Daoy (cell line): ENCODE results near the gene TOP1. TPM values are rescaled to one million over a fixed set of nuclear protein-coding genes. Genes with fewer than 3 reads are reported as not detected.
"Not testable (repeated sequence)": the region's sequence is repeated elsewhere in the genome, so short reads cannot be mapped to it uniquely, and the experiment has no call there.

Experiments
- DNase-seq: peaks from one replicate; pipeline ENCODE4 v3.0.0-alpha.2; 2015; ENCODE audit warnings: low read depth
- total RNA-seq: library from RNA; depleted of rRNA; stranded (reverse); fragments of >200 nt; shearing (Covaris generic); gene quantifications from 2 replicates; pipeline ENCODE4 v1.2.3, GENCODE V29; 2014

Gene TOP1
- total RNA-seq, 1 experiment from 2014 or later: 15.0 TPM

DNA sequence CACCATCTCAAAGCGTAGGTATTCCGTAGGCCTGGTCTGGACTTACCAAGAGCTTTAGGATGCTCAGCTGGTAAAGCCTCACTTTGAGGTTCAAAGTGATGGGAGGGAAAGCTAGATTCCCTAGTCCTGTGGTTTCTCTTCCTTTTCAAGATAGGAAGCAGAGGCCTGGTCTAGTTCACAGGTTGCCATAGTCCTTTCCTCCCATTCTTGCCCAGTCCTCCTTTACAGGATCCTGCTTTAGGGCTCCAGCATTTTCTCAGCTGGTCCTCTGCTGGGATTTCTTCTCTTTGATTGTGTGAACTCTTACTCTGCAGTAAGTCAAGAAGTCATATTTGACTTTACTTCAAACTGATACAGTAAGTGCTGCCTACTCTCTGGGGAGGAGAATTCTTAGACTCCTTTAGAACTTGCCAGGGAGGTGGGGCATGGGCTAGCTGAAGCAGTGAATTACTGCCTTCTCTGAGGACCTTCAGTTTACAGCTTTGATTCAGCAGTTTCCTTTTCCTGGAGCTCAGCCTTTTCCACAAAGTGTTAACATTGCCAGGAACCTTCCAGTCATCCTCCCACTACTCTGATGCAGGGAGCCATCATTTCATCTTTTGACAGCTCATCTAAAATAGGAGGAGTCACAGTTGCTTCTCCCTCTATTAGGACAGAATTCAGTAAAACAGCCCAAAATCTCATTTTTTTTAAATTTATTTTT lies 65.9 kb downstream of the TOP1 start:
- DNase-seq: no peak

DNA sequence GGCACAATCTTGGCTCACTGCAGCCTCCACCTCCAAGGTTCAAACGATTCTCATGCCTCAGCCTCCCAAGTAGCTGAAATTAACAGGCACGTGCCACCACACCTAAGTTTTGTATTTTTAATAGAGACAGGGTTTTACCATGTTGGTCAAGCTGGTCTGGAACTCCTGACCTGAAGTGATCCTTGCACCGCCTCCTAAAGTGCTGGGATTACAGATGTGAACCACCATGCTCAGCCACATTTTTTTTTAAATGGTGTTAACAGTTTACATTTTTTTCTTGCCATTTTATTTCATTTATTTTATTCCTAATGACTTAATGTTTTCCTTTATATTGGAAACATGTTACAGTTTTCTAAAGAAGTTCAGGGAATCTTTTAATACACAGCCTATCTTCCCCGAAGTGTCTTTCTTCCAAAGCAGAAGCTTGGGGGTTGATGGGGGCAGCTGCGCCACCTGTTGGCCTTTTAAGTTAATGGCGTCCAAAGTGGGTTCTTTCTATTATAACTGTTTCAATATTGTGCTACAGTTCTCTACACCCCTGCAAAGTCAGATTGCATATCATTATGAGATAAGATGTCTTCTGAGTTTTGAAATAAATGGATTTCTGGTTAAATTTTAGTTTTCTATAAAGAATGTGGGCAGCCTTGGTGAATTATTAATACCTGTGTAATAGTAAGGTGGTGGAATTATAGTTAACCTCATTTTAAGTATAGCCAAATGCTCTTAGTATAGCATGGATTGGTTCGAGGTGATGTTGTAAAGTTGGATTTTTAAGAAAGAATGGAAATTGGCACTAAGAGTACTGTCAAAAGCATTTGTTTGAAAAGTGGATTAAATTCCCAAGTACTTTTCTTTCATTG lies 66.7 kb downstream of the TOP1 start:
- DNase-seq: peak; percentile 50

DNA sequence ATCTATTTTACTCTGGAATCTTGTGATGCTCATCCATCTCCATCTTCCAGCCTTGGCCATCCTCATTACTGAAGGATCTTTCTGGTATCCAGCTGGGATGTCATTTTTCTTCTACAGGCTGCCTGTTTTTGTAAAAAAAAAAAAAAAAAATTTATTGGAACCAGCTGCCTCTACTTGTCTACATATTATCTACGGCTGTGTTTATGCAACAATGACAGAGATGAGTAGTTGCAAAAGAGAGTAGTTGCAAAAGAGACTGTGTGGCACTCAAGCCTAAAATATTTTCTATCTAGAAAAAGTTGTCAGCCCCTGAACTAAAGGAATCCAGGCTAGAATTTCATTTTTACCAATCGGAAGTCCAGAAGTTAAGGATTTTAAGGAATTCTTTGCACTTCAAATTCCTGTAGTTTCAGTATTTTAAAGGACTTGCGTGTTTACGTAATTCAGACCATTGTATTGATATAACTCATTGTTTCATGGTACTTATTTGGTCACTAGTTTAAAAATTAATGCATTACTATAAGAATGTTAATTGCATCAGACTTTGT lies 70.2 kb downstream of the TOP1 start:
- no peak for DNase-seq

DNA sequence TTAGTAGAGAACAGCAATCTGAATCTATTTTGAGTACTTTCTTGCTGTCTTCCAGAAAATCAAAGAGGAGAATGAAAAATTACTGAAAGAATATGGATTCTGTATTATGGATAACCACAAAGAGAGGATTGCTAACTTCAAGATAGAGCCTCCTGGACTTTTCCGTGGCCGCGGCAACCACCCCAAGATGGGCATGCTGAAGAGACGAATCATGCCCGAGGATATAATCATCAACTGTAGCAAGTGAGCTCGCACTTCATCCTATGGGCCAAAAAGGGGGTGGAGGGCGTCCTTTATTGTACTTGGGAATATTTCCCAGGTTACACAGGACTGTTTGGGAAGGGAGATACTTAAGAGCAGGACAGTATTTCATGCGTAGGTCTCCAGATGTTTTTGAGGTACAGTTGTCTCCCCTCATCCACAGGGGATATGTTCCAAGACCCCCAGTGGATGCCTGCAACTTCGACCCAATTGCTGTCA lies 71.4 kb downstream of the TOP1 start:
- DNase-seq: no peak

DNA sequence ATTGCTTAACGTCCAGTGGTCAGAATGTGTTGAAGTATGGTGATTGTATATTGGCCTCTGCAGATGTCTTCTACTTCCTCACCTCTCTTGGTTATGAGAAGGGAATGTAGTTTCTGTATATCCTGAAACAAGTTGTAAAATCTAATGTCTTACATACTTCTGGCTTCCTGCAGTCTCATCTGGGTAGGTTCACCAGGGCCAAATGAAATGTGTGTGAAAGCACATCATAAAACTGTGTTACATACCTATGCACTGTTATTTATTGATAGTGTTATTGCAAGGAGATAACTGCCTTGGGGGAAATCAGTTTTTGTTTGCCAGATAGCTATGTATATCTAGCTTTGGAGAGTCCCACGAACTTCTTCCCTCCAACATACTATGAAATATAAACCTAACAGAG lies 73.0 kb downstream of the TOP1 start:
- no peak for DNase-seq

DNA sequence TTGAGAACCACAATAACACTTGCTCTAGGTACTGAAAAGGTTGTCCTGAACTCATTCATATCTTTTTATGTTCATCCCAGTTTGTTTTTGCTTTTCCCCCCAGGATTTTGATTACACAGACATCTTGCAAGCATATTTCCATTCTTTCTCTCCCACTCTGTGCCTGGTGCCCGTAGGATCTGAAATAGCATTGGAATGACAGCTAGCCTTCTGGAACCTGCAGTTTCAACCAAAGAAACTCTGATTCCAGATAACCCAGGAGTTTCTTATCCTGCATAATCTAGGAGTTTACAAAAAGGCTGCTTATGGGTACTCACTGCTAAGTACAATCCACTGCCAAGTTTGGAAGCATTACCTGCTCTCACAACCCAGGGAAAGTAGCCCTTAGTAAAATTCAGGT lies 79.9 kb downstream of the TOP1 start:
- DNase-seq: no peak

DNA sequence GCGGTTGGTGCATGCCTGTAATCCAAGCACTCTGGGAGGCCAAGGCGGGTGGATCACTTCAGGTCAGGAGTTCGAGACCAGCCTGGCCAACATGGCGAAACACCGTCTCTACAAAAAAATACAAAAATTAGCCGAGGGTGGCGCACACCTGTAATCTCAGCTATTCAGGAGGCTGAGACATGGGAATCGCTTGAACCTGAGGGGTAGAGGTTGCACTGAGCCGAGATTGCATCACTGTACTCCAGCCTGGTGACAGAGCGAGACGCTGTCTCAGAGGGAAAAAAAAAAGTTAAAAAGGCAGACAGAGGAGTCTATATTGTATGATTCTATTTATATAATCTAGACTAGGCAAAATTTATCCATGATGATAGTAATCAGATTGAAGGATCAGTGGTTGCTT lies 81.4 kb downstream of the TOP1 start:
- no peak for DNase-seq

DNA sequence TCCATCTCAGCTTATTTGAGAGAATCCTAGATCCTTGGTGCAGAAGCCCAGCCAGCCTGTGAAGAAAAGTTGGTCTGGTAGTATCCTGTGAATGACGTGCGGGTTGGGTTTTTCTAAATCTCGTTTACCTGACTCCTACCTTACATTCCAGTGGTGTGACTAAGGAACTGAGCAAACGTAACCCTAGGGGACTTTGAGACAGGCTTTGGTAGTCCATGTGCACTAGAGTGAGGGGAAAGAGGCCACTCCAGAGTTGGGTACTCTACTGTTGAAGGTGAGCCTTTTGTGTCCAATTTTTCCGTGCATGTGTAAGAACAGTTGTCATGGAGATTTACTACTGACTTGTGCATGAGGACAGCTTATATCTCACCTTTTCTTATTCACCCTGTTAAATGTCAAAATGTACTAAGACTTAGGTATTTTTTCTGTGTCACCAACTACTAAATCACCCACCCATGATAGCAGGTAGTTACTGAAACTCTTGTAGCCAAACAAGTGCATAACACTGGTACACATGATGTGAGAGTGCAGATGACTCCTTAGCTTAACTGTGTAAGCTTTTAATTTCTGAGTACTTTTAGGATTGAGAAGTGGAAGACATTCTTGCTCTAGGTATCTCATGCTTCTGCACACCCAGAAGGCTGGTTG lies 82.4 kb downstream of the TOP1 start:
- DNase-seq: no peak

DNA sequence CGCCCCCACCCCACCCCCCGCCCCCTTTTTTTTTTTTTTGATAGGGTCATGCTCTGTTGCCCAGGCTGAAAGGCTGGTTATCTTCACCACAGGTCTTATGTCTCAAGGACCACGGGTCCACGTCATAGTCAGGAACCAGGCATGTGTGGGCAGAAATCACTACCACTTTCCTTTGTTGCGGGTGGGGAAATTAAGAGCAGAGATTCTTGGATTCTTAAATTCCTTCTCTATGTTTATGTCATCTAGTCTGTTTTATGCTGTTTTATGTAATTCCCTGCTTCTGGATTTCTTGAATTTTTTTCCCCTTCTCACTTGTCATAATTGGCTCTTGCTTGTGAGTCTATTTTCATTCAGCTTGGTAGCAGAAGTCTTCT lies 82.9 kb downstream of the TOP1 start:
- DNase-seq: no peak

DNA sequence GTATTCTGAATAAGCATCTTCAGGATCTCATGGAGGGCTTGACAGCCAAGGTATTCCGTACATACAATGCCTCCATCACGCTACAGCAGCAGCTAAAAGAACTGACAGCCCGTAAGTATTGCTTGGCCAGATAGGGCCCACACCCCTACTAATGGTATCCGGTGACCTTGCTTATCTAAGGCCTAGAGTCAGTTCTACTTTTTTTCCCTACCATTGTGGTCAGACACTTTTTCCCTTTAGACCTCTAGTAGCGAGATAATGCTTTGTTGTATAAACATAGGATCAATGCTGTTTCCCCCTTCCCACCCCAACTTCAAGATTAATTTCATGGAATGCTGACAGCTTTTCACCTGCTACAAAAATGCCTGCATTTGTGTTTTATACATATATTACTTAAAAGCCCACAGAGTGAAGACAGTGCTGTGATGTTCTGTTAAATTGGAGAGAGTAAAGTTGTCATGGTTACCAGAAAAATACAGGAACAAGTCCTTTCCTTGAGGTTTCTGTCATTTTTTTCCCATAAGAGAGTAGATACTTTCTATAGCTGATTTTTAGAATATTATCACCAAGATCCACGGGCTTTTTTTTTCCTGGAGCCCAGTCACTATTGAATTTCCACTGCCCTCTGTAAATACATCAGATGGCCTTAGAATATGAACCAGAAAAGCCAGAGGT lies 87.8 kb downstream of the TOP1 start:
- DNase-seq: no peak

DNA sequence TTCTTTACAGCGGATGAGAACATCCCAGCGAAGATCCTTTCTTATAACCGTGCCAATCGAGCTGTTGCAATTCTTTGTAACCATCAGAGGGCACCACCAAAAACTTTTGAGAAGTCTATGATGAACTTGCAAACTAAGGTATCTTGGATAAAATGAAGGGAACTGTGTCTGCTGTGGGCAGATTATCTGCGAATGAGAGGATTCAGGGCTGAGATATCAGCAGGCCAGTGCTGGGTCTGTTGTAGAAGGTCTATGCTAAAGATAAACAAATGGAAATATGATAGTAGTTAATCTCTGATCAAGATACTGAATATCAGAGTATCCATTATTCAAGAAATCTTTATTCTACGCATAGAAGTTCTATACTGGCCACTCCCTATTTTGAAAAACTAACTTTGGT lies 89.5 kb downstream of the TOP1 start:
- DNase-seq: not testable (repeated sequence)

DNA sequence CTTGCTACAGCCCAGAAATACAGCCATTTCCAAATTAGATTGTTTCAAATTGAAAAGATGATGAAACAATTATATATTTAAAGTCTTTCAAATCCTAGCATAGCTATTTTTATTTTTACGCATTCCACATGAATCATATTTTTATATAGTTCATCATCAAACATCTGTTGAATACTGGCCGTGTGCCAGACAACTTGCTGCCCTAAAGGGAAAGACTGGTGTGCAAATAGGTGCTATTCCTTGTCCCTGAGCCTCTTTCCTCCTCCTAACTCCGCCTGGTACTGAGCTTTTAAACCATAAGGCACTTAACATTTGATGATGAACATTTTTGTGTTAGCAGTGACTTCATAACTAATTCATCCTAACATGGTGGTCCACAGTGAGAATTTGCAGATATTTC lies 90.0 kb downstream of the TOP1 start:
- DNase-seq: no peak

DNA sequence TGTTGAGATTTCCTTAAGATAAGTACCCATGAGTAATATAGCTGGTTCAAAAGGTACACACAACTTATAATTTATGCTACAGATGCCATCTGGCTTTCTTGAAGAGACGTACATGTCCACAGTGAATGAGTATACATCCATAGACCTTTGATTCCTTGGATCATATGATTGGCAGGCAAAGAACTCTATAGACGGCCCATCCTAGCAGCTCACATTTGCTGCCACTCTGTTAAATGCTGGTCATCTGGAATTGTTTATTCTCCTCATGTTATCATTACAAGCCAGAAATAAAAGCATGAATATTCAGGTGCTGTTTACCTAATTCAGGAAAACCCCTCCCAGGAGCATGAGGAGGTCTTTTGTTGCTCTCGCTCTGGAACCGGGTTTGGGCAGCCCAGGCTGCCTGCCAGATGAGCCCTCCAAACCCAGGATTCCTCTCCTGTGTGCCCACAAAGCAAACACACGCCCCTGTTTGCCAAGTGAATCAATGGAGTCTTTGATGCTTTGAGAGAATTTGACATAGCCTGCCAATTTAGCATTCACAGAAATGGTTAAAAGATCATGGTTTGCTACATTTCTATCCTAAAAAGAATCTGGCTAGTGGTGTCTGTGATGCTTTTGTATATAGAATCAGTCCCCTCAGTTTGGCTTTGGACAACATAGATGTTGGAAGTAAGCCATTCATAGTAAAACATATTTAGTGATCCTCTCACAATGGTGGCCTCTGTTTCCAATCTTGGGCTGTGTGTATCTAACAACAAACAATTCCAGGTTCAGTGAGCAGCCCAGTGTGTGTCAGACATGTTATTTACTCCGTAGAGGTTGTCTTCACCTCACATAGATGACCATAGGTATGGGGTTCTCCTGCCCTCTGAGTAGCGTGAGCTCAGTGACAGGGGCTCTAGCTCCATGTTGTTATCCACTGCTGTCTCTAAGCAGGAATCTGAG lies 91.3 kb downstream of the TOP1 start:
- DNase-seq: no peak

DNA sequence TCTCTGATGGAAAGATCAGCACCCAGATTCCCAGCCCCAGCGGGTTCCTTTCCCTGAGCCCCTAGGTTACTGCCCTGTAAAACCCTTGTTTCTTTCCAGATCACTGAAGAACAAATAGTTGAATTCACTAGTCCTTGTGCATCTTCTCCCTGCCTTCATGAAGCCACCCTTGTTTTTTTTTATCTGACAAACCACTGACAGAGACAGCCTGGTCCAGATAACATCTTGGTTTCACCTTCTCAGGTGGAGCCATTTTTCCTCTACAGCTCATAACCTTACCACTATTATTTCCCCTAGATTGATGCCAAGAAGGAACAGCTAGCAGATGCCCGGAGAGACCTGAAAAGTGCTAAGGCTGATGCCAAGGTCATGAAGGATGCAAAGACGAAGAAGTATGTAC lies 92.8 kb downstream of the TOP1 start:
- no peak for DNase-seq

DNA sequence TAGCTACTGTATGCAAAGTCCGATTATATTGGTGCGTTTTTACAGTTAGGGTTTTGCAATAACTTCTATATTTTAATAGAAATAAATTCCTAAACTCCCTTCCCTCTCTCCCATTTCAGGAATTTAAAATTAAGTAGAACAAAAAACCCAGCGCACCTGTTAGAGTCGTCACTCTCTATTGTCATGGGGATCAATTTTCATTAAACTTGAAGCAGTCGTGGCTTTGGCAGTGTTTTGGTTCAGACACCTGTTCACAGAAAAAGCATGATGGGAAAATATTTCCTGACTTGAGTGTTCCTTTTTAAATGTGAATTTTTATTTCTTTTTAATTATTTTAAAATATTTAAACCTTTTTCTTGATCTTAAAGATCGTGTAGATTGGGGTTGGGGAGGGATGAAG lies 95.0 kb downstream of the TOP1 start:
- DNase-seq: no peak

DNA sequence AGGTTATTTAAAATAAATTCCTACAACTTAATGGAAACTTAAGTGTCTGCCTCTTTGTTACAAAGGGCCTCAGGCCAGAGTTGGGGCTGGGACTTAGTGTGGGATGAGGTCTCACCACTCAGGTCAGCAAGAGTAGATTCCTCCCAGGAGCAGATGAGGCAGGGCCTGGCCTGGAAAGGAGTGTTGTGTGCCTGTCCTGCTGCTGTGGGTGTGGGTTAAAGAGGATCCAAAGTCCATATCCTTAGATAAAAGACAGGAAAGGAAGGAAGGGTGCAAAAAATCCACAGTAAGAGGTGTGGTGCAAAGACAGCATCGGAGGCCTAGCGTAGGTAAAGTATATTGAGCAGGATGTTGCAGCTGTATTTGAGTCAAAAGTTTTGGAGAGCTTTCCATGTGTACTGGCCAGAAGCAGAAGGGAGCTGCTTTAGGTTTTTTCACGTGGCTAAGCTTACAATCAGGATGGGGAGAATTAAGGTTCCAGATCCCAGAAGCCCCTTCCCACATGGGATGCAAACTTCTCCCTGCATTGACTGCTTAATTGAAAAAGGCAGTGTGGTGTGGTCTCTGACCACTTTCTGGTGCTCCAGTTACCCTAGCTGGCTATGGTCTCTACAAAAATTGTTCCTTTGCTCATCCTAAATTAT lies 96.0 kb downstream of the TOP1 start:
- DNase-seq: no peak

DNA sequence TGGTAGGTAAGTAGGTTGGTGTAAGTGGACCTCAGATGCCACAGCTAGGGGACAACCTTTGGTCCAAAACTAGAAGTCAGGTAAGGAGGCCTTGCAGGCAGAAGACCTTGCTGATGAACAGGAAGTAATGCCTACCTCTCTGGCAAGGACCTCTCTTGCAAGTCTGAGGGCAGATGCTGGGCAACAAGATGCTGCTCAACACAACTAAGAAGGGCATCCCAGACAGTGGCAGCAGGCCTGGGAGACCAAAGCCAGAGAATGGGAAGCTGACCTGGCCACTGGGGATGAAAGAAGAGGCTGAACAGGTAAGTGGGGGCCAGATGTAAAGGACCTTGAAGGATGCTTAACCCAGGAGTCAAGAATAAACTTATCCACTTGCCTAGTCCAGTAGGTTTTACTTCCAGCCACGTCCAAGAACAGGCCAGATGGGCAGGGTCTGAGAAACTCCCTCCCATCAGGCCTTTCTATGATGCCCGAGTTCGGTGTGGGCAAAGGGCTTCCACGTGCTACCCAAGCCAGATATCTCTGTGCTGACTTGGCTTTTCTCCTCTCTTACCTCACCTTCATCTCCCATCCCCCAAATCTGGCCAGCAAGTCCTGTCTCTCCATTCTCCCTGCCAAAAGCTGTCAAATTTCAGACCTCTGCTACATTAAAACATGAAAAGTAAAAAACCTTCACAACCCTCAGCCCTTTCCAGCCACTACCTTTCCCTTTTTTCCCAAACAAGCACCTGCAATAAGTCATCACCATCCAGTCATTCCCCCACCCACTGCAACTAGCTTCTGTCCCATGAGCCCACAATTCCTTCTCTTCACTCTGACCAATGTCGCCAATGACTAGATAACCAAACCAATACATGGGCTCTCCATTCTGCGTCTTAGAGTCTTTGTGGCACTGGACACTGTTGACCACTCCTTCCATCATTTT lies 97.2 kb downstream of the TOP1 start:
- no peak for DNase-seq

DNA sequence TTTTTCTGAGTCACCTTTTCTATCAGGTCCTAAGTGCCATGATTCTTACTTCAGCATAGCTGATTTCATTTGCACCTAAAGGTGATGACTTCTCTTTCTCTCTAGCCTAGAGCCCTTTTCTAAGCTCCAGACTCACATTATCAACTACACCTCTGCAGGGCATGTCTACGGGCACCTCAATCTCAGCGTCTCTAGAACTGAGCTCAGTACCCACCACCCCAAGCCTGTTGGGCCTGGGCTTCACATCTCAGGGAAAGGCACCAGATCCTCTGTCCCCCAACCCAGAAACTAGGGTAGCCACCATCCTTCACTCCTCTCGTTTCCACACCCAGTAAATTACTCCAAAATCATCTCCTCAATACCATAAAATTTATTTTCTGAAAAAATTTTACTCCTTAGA lies 98.1 kb downstream of the TOP1 start:
- no peak for DNase-seq

DNA sequence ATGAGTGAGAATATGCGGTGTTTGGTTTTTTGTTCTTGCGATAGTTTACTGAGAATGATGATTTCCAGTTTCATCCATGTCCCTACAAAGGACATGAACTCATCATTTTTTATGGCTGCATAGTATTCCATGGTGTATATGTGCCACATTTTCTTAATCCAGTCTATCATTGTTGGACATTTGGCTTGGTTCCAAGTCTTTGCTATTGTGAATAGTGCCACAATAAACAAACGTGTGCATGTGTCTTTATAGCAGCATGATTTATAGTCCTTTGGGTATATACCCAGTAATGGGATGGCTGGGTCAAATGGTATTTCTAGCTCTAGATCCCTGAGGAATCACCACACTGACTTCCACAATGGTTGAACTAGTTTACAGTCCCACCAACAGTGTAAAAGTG lies 99.7 kb downstream of the TOP1 start:
- not testable (repeated sequence) for DNase-seq
